Measurements from ENCODE around the gene KRTAP10-4. TPM values are rescaled to one million over a fixed set of nuclear protein-coding genes. Genes with fewer than 3 reads are reported as not detected.

KRTAP10-4 gene
- total and polyA plus RNA-seq, 2 donors (not counting 3 experiments of a cell fraction or from before 2014, with no cell fraction given): not detected

GRCh38 chr21:44555200-44555875, 18.2 kb upstream of the KRTAP10-4 start:
- intact Hi-C loops (cut with micrococcal nuclease) (no loop called here), dilution Hi-C loops (cut with MboI; ENCODE audit: extremely low pct_ligation_motif_present, low sequenced_read_pairs) (no loop called here)
- no peaks in the 10 kb centered on the region for H3K79me2 ChIP-seq (ENCODE audit: control insufficient read depth, insufficient read depth, low read length)
- POLR2A ChIA-PET: no interaction called here
- H3K9me3 ChIP-seq (replicated peaks; ENCODE audit: control insufficient read depth, insufficient read depth, low read length): no peaks in the 10 kb centered on the region
- no peak for FAIRE-seq
- H3K9me1 ChIP-seq (replicated peaks; ENCODE audit: control insufficient read depth, extremely low read depth, insufficient read depth, low read length): no peaks in the 10 kb centered on the region
- BruUV-seq (replicated peaks): no TSS peak
- no peak overlapping the region for H2AFZ ChIP-seq (ENCODE audit: low read depth, low read length)
- TF ChIP-seq POLR2AphosphoS5 (IDR thresholded peaks at IDR 0.05; ENCODE audit: insufficient read depth, low read depth, low read length) (no peak), POLR2A (IDR thresholded peaks at IDR 0.05; ENCODE audit: low read depth, low read length) (no peak), FOS (IDR thresholded peaks at IDR 0.05; ENCODE audit: borderline replicate concordance, insufficient read depth, low read length) (no peak), GATA2 (IDR thresholded peaks at IDR 0.05; ENCODE audit: insufficient read depth, insufficient read length, low read depth, low read length) (no peak), MAX (IDR thresholded peaks at IDR 0.05; ENCODE audit: insufficient read depth, insufficient read length) (no peak), MYC (IDR thresholded peaks at IDR 0.05; ENCODE audit: low read depth, low read length) (no peak), CTCF (IDR thresholded peaks at IDR 0.05; ENCODE audit: extremely low read depth in 1 of 2, insufficient read depth in 1 of 2, low read depth in 1 of 2, low read length in 2 of 2) (no peak), EZH2 (IDR thresholded peaks at IDR 0.05; ENCODE audit: borderline replicate concordance, low read depth, low read length, severe bottlenecking) (no peak), JUN (IDR thresholded peaks at IDR 0.05; ENCODE audit: borderline replicate concordance, insufficient read depth, insufficient read length, low read depth) (no peak)
- no peaks in the 10 kb centered on the region for H3K36me3 ChIP-seq (ENCODE audit: control insufficient read depth in 2 of 2, extremely low read depth in 1 of 2, insufficient read depth in 2 of 2, low read length in 2 of 2)
- no peaks in the 10 kb centered on the region for H3K4me1 ChIP-seq (ENCODE audit: control insufficient read depth, extremely low read depth, insufficient read depth, low read length)
- DNase-seq (ENCODE audit: low read depth, low spot score): no peak
- H3K27ac ChIP-seq (ENCODE audit: insufficient read depth, low read depth, low read length): no peak overlapping the region
- peaks cover 0 to 3% of the 10 kb centered on the region in 2 experiments for H3K27me3 ChIP-seq (ENCODE audit: control insufficient read depth in 2 of 2, insufficient read depth in 2 of 2, low read length in 2 of 2)
- no peak overlapping the region for H3K4me3 ChIP-seq (replicated peaks in 1 of 3; ENCODE audit: insufficient read depth in 1 of 3, low read depth in 1 of 3, low read length in 3 of 3)
- no peaks in the 10 kb centered on the region for H4K20me1 ChIP-seq (replicated peaks; ENCODE audit: control insufficient read depth, extremely low read depth, insufficient read depth, low read length)
- no peak overlapping the region for H3K4me2 ChIP-seq (ENCODE audit: insufficient read depth, low read length)
- no peak overlapping the region for H3K9ac ChIP-seq (replicated peaks; ENCODE audit: extremely low read depth, insufficient read depth, low read length)
- CTCF ChIA-PET: no interaction called here

All from endothelial cell of umbilical vein (primary cell).